DOHH2 (cell line): ENCODE measurements around the gene DPYD.

Source experiments
- H3F3A ChIP-seq: fragments of 200-600 bp; sonication (generic), shearing (Covaris generic); 2 replicates; pipeline ENCODE4 v1.6.0; 2016; ENCODE audit warnings: antibody characterized with exemption, mild to moderate bottlenecking; ENCODE audit not compliant: control insufficient read depth, insufficient read depth
- H3K27ac ChIP-seq: fragments of 200-600 bp; sonication (generic); 2 replicates; pipeline ENCODE4 v1.5.1; 2014; ENCODE audit warnings: low read depth, mild to moderate bottlenecking, low read length, moderate library complexity
- H3K27me3 ChIP-seq: fragments of 200-600 bp; sonication (generic); 2 replicates; pipeline ENCODE4 v1.6.1; 2014; ENCODE audit warnings: mild to moderate bottlenecking, low read length, mixed read lengths; ENCODE audit not compliant: control insufficient read depth
- H3K36me3 ChIP-seq: fragments of 200-600 bp; sonication (generic); 2 replicates; pipeline ENCODE4 v1.6.1; 2014; ENCODE audit warnings: mild to moderate bottlenecking, low read length, moderate library complexity, mixed read lengths; ENCODE audit not compliant: control insufficient read depth
- H3K4me1 ChIP-seq: fragments of 200-600 bp; sonication (generic); 2 replicates; pipeline ENCODE4 v1.6.1; 2014; ENCODE audit warnings: mild to moderate bottlenecking, low read length, mixed read lengths; ENCODE audit not compliant: control insufficient read depth
- H3K4me2 ChIP-seq: fragments of 200-600 bp; sonication (generic); 2 replicates; pipeline ENCODE4 v1.6.0; 2014; ENCODE audit warnings: mild to moderate bottlenecking, low read length, moderate library complexity
- H3K4me3 ChIP-seq: fragments of 200-600 bp; sonication (generic); 2 replicates; pipeline ENCODE4 v1.5.1; 2014; ENCODE audit warnings: mild to moderate bottlenecking, low read length, mixed read lengths
- H3K79me2 ChIP-seq: fragments of 200-600 bp; sonication (generic); 2 replicates; pipeline ENCODE4 v1.6.1; 2014; ENCODE audit warnings: mild to moderate bottlenecking, low read length, mixed read lengths; ENCODE audit not compliant: control insufficient read depth
- H3K9me2 ChIP-seq: fragments of 200-600 bp; sonication (generic); replicated peaks from 2 replicates; pipeline ENCODE4 v1.6.1; 2014; ENCODE audit warnings: mild to moderate bottlenecking, low read length, mixed read lengths; ENCODE audit not compliant: control insufficient read depth
- H3K9me3 ChIP-seq: fragments of 200-600 bp; sonication (generic); 2 replicates; pipeline ENCODE4 v1.6.1; 2014; ENCODE audit warnings: antibody characterized with exemption, low read length, mixed read lengths; ENCODE audit not compliant: control insufficient read depth, insufficient read depth
- H4K20me1 ChIP-seq: fragments of 200-600 bp; sonication (generic); 2 replicates; pipeline ENCODE4 v1.6.0; 2014; ENCODE audit warnings: low read depth, mild to moderate bottlenecking, antibody characterized with exemption, low read length, moderate library complexity; ENCODE audit not compliant: control insufficient read depth, insufficient read depth
- EZH2phosphoT487 ChIP-seq: fragments of 200-600 bp; sonication (generic); IDR thresholded peaks from 2 replicates; pipeline ENCODE4 v1.6.1; 2017; ENCODE audit warnings: borderline replicate concordance, mild to moderate bottlenecking, antibody characterized with exemption, low read length, moderate library complexity, mixed read lengths
- TF ChIP-seq, protein P1 (sequence below): fragments of 200-600 bp; sonication (generic); IDR thresholded peaks from one replicate; pipeline ENCODE4 v1.5.1; 2014; ENCODE audit warnings: antibody characterized with exemption, mild to moderate bottlenecking, low read depth, low read length; ENCODE audit not compliant: poor library complexity, severe bottlenecking

The DPYD gene

DNA sequence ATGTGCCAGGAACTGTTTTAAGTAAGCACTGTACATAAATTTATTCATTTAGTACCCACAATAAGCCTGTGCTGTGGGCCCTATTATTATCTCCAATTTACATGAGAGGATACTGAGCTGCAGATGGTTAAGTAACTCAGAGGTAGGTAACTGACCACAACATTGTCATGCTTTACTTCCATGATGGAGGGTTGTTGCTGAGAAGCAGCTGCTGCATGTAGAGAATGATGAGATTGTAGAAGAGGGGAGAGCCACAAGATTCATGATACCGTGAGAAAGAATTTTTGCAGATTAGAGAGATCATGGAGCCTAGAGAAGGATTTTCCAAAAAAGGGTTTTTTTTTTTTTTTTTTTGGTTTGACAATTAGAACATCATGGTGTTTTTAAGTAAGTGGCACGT lies 886.2 kb downstream of the DPYD start:
- Histone ChIP-seq H3K27ac (no peak overlapping the region), H3K9me2 (no peaks in the 10 kb centered on the region), H3F3A (no peaks in the 10 kb centered on the region), H3K4me2 (no peak overlapping the region), H3K4me3 (no peak overlapping the region), H4K20me1 (no peaks in the 10 kb centered on the region), H3K4me1 (no peaks in the 10 kb centered on the region), H3K36me3 (no peaks in the 10 kb centered on the region), H3K27me3 (no peaks in the 10 kb centered on the region), H3K79me2 (no peaks in the 10 kb centered on the region), H3K9me3 (no peaks in the 10 kb centered on the region)
- TF ChIP-seq, protein P1, sequence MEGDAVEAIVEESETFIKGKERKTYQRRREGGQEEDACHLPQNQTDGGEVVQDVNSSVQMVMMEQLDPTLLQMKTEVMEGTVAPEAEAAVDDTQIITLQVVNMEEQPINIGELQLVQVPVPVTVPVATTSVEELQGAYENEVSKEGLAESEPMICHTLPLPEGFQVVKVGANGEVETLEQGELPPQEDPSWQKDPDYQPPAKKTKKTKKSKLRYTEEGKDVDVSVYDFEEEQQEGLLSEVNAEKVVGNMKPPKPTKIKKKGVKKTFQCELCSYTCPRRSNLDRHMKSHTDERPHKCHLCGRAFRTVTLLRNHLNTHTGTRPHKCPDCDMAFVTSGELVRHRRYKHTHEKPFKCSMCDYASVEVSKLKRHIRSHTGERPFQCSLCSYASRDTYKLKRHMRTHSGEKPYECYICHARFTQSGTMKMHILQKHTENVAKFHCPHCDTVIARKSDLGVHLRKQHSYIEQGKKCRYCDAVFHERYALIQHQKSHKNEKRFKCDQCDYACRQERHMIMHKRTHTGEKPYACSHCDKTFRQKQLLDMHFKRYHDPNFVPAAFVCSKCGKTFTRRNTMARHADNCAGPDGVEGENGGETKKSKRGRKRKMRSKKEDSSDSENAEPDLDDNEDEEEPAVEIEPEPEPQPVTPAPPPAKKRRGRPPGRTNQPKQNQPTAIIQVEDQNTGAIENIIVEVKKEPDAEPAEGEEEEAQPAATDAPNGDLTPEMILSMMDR, result no peak
- no peak for TF ChIP-seq EZH2phosphoT487

DNA sequence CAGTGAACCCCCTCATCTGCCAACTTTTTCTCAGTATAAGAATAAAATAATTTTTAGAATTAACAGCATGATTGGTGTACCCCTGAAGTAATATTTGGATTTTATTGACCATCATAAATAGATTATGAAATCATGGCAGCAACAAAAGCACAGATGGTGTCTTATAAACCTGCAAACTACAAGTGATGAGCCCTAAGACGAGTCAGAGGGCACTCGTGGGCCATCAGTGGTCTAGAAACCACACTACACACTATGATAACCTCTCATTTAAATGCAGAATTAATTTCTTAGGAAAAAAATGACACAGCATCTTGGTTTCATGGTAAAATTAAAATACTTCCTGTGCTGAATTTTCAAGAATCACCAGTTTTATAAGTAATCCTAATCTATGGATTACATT lies 886.9 kb downstream of the DPYD start:
- Histone ChIP-seq H3K27ac (no peak overlapping the region), H3K9me3 (no peaks in the 10 kb centered on the region), H3K4me3 (no peak overlapping the region), H3F3A (no peaks in the 10 kb centered on the region), H3K79me2 (no peaks in the 10 kb centered on the region), H4K20me1 (no peaks in the 10 kb centered on the region), H3K9me2 (no peaks in the 10 kb centered on the region), H3K4me2 (no peak overlapping the region), H3K27me3 (no peaks in the 10 kb centered on the region), H3K4me1 (no peaks in the 10 kb centered on the region), H3K36me3 (no peaks in the 10 kb centered on the region)
- TF ChIP-seq EZH2phosphoT487, result no peak
- TF ChIP-seq, protein P1, result no peak
